ENCODE measurements around the gene HECW1. TPM values are rescaled to one million over a fixed set of nuclear protein-coding genes. Genes with fewer than 3 reads are reported as not detected.

Gene HECW1
- total and polyA plus RNA-seq, 4 donors = 0.05 TPM; not detected in 3

DNA sequence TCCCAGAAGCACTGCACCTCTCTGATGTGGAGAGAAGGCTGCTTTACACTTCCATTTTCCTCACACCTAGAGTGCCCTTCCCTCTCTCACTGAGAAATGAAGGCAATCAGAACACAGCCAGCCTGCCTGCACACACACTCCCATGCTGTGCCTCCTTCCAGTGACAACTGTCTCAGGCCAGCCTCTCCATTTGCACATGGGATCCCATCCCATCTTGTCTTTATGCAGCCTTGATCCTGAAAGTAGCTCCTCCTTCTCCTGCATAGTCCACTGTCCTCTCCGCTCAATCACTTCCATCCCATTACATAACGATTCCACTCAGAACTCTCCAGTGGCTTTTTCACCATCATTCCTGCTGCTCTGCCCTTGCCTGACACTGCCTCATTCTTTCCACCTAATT is 266.8 kb downstream of the HECW1 start:
- Histone ChIP-seq H3K4me1 (ENCODE audit: control insufficient read depth in 4 of 4, insufficient read depth in 4 of 4, low read length in 3 of 4) (no peaks in the 10 kb centered on the region), H3K36me3 (ENCODE audit: control insufficient read depth in 4 of 4, insufficient read depth in 3 of 4, low read depth in 1 of 4, low read length in 3 of 4) (no peaks in the 10 kb centered on the region), H3K9ac (ENCODE audit: low read depth in 1 of 2, low read length in 2 of 2) (no peak overlapping the region), H3K27ac (ENCODE audit: low read depth in 1 of 2, low read length in 2 of 2) (no peak overlapping the region), H3K9me3 (ENCODE audit: control insufficient read depth in 4 of 4, low read length in 3 of 4) (no peaks in the 10 kb centered on the region), H3K27me3 (ENCODE audit: control insufficient read depth in 4 of 4, insufficient read depth in 4 of 4, low read length in 3 of 4) (peaks cover 0 to under 1% (median 0%) of the 10 kb centered on the region in 4 donors), H3K4me3 (ENCODE audit: low read depth in 1 of 3, low read length in 3 of 3) (no peak overlapping the region)
- no peak for TF ChIP-seq YY1 (IDR thresholded peaks at IDR 0.05)
- no peak for TF ChIP-seq NR2F2 (IDR thresholded peaks at IDR 0.05)
- TF ChIP-seq EGR1 (IDR thresholded peaks at IDR 0.05; ENCODE audit: low read depth in 2 of 2) = no peak
- TF ChIP-seq HNF4G (IDR thresholded peaks at IDR 0.05) = no peak
- TF ChIP-seq GABPA (IDR thresholded peaks at IDR 0.05 in 1 of 2, conservative IDR thresholded peaks at IDR 0.05 in 1 of 2) = no peak
- TF ChIP-seq RAD21 (IDR thresholded peaks at IDR 0.05) = no peak
- no peak for TF ChIP-seq ATF3 (IDR thresholded peaks at IDR 0.05)
- 82% methylated on average over 2 of the region's 2 CpGs for WGBS
- no peak for DNase-seq (ENCODE audit: low spot score)

- Histone ChIP-seq H3K27ac (ENCODE audit: low read depth in 1 of 2, low read length in 2 of 2) (no peak overlapping the region), H3K36me3 (ENCODE audit: control insufficient read depth in 4 of 4, insufficient read depth in 3 of 4, low read depth in 1 of 4, low read length in 3 of 4) (no peaks in the 10 kb centered on the region), H3K9ac (ENCODE audit: low read depth in 1 of 2, low read length in 2 of 2) (no peak overlapping the region), H3K27me3 (ENCODE audit: control insufficient read depth in 4 of 4, insufficient read depth in 4 of 4, low read length in 3 of 4) (peaks cover 0 to 3% (median 0%) of the 10 kb centered on the region in 4 donors), H3K9me3 (ENCODE audit: control insufficient read depth in 4 of 4, low read length in 3 of 4) (no peaks in the 10 kb centered on the region), H3K4me1 (ENCODE audit: control insufficient read depth in 4 of 4, insufficient read depth in 4 of 4, low read length in 3 of 4) (no peaks in the 10 kb centered on the region), H3K4me3 (ENCODE audit: low read depth in 1 of 3, low read length in 3 of 3) (no peak overlapping the region)
- 69% methylated on average over 8 of the region's 8 CpGs for WGBS
- DNase-seq (ENCODE audit: low spot score) = no peak
- TF ChIP-seq JUND (IDR thresholded peaks at IDR 0.05) (no peak), GABPA (IDR thresholded peaks at IDR 0.05 in 1 of 2, conservative IDR thresholded peaks at IDR 0.05 in 1 of 2) (no peak), ATF3 (IDR thresholded peaks at IDR 0.05) (no peak), NR2F2 (IDR thresholded peaks at IDR 0.05) (no peak), RXRA (IDR thresholded peaks at IDR 0.05) (no peak), YY1 (IDR thresholded peaks at IDR 0.05) (no peak), FOXA1 (IDR thresholded peaks at IDR 0.05) (no peak), RAD21 (IDR thresholded peaks at IDR 0.05) (no peak), REST (IDR thresholded peaks at IDR 0.05) (no peak)
Measured at GRCh38 chr7:43384616-43385308, 272.3 kb downstream of the HECW1 start.

DNA sequence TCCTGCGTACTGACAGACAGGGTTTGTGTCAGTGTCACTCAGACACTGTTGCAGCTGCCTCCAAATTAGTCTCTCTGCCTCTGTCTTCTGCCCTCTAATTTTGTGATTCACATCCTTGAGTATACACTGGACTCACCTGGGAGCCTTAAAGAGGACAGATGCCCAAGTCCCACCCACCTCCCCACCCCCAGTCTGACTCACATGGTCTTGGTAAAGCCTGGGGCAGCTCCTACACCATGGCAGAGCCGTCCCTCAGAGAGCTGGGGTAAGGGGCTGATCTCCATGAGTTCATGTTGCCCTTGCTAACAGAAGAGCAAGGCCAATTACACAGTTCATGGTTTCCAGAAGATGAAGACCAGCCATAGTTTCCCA is 272.8 kb downstream of the HECW1 start:
- no peaks in the 10 kb centered on the region for H3K36me3 ChIP-seq (ENCODE audit: control insufficient read depth in 4 of 4, insufficient read depth in 3 of 4, low read depth in 1 of 4, low read length in 3 of 4)
- 86% methylated on average over 1 of the region's 2 CpGs for WGBS
- H3K9me3 ChIP-seq (ENCODE audit: control insufficient read depth in 4 of 4, low read length in 3 of 4) = no peaks in the 10 kb centered on the region
- no peak overlapping the region for H3K9ac ChIP-seq (ENCODE audit: low read depth in 1 of 2, low read length in 2 of 2)
- H3K27ac ChIP-seq (ENCODE audit: low read depth in 1 of 2, low read length in 2 of 2) = no peak overlapping the region
- no peaks in the 10 kb centered on the region for H3K4me1 ChIP-seq (ENCODE audit: control insufficient read depth in 4 of 4, insufficient read depth in 4 of 4, low read length in 3 of 4)
- no peak overlapping the region for H3K4me3 ChIP-seq (ENCODE audit: low read depth in 1 of 3, low read length in 3 of 3)
- no peak for TF ChIP-seq JUND (IDR thresholded peaks at IDR 0.05)
- no peak for TF ChIP-seq FOXA1 (IDR thresholded peaks at IDR 0.05)
- no peak for TF ChIP-seq EGR1 (IDR thresholded peaks at IDR 0.05; ENCODE audit: low read depth in 2 of 2)
- peaks cover 0 to 3% (median 0%) of the 10 kb centered on the region in 4 donors for H3K27me3 ChIP-seq (ENCODE audit: control insufficient read depth in 4 of 4, insufficient read depth in 4 of 4, low read length in 3 of 4)
- no peak for DNase-seq (ENCODE audit: low spot score)
